GM19025 (cell line): Measurements from ENCODE around the gene SARDH.

Experiments
- ATAC-seq: cut with Tn5 transposase; IDR thresholded peaks from one replicate; pipeline ENCODE4 v1.9.1; 2021; ENCODE audit warnings: mild to moderate bottlenecking, low read depth, moderate library complexity; ENCODE audit not compliant: unreplicated experiment

The SARDH gene

DNA sequence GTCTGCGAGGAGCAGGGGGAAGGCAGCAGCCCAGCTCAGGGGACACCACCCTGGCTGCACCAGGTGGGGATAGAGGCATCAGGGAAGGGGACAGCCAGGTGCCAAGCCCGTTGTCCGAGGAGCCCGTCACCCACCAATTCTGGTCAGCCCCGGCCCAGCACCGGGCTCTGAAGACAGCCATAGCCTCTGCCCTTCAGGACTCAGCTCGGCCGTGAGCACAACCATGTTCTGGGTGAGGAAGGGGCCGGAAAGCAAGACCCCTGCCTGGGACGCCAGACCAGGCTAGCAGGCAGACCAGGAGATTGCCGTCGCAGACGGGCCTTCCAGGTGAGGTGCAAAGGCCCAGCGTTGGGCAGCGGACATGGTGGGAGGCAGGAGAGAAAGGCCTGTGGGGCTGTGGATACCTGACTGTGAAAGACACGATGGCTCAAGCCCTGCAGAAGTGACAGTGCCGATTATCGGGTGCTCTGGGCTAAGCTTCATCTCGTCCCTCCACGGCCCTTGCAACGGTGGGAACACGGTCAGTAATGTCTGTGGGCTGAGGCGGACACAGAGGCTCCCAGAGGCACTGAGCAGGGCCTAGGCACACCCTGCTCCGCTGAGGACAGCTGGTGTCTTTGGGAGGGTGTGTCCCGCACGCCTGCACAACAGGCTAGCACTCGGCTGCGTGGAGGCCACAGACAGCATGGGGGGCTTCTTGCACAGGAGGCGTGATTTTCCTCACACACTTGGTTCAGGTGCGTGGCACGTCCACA, 65.5 kb downstream of the SARDH start:
- ATAC-seq, result no peak

DNA sequence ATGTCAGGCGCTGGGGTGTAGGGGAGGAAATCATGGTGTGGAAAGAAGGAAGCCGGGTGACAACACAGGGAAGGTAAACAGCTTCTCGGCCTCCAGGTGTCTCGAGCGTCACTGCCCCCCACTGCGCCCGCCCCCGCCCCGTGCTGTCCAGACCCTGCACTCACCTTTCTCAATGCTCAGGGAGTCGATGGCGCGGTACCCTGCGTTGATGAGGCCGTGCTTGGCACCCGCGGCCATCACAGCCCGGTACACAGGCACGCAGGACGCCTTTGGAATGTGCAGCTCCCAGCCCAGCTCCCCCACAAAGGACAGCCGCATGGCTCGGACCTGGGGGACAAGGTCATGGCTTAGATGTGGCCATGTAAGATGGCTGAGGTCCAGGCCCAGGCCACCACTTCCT, 66.8 kb downstream of the SARDH start:
- ATAC-seq, result no peak

DNA sequence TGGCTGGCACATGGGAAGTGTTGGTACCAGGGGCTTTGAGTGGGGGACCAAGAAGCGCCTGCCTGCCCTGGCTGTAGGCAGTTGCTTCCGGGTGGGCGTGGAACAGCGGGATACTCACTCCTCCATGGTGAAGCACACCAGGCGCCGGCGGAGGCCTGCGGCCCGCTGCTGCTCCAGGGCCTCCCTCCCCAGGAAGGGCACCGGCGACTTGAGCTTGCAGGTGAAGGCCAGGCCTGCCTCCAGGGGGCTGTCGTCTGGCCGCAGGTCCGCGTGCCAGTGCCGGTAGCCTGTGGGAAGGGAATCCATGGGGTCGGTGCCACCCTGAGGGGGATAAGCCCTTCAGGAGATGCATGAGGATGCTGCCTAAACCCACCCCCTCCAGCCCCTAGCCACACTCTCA, 67.7 kb downstream of the SARDH start:
- no peak for ATAC-seq

DNA sequence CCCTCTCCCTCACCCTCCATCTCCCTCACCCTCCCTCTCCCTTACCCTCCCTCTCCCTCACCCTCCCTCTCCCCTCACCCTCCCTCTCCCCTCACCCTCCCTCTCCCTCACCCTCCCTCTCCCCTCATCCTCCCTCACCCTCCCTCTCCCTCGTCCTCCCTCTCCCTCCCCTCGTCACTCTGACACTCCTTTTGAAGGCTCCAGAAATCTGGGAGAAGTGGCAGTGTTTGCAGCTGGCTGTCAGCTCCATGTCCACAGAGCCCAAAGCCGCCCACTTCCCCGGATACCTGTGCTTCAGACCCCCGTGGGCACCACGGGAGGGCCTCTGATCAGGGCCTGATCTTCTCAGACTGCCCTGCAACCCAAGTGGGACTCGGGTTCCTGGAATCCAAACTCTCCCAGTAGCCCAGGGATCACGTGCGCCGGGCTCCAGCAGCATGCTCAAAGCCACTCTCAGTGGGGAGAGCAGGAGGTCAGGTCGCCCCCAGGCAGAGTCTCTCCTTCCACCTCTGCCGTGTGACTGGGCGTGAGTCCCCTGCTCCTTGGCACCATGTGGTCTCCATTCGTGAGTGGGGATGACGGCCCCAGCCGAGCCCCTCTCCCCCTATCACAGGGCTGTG, 68.9 kb downstream of the SARDH start:
- ATAC-seq, result no peak

DNA sequence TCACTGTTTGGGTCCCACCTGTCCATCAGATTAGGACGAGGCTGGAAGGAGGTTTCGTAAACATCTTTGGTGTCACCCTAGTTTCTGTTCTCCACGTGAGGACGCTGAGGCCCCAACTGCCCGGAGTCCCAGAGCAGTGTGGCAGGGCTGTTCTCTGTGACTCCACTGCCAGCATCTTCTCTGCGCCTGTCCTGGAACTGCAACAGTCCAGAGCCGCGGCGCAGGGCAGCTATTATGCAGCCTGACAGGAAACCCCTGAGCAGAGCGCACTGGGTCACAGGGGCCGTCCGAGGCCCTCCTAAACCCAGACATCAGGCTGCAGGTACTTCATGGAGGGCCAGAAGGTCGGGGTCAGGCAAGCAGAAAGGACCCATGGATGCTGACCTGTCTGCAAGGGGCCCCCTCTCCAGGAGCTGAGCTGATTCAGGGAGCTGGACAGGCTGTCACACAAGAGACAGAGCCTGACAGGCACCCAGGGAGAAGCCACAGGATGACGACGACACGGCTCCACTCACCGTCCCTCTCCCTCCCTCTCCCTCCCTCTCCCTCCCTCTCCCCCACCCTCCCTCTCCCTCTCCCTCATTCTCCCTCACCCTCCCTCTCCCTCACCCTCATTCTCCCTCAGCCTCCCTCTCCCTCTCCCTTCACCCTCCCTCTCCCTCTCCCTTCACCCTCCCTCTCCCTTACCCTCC, 70.2 kb downstream of the SARDH start:
- ATAC-seq, result no peak

DNA sequence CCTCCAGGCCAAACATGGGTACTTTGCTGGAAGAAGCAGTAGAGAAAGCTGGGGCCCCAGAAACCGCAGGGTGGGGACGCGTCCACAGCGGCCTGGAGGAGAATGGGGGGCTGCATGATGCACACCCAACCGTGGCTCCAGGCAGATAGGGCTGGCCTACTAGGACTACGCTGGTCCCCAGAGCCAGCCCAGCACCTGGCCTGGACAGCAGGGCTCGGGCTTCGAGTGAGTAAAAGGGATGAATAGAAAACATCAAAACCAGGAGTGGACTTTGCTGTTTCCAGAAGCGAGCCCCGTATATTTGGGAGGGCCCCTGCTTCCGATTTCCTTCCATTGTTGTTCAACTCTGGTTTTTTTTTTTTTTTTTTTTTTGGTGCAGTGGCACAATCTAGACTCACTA, 71.3 kb downstream of the SARDH start:
- ATAC-seq, result no peak

DNA sequence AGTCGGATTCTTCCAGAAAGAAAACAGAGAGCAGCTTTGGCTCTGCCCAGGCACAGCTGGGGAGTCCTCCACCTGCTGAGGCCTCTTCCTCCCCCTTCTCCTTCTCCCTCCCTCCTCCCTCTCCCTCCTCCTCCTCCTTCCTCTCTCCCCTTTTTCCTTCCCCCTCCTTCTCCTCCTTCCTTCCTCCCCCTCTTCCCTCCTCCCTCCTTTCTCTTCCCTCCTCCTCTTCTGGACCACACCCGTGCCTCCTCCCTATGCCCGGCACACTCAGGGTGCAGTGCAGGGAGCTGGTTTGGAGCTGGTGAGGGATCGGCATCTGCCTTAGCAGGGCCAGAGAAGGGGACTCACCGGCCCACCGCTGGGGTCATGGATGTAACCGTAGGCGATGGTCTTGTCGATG, 71.8 kb downstream of the SARDH start:
- ATAC-seq, result no peak

DNA sequence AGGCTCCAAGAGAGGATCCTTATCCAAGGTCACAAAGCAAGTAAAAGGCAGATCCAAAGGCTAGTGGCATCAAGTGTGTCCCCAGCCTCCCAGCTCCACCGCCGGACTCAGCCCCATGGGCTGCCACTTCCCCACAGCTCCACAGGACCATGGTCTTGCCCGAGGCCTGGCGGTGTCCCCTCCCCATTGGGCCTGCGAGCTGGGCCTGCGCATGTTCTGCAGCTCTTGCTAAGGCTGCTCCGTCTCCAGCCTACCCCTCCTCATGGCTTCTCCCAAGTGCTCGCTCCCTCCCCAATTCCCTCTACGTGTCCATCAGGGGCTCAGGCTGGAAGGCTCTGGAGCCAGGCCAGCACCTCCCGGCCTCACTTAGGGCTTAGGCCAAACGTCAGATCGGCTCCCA, 72.6 kb downstream of the SARDH start:
- no peak for ATAC-seq

DNA sequence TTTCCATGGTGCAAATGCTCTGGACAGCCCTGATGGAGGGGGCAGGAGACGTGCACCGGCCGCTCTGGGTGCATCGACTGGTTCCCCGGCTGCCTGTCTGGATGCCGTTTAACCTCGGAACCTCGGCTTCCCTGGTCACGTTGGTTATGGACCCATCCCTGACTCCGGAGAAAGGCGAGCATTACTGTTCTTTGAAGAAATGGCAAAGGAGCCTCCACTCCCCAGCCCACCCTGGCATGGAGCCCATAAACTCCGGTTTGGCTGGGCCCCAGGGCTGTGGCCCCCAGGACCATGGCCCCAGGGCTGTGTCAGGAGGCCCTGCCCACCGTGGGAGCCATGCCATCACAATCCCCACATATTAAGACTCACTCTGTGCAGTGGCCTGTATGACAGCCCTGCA, 73.1 kb downstream of the SARDH start:
- no peak for ATAC-seq

DNA sequence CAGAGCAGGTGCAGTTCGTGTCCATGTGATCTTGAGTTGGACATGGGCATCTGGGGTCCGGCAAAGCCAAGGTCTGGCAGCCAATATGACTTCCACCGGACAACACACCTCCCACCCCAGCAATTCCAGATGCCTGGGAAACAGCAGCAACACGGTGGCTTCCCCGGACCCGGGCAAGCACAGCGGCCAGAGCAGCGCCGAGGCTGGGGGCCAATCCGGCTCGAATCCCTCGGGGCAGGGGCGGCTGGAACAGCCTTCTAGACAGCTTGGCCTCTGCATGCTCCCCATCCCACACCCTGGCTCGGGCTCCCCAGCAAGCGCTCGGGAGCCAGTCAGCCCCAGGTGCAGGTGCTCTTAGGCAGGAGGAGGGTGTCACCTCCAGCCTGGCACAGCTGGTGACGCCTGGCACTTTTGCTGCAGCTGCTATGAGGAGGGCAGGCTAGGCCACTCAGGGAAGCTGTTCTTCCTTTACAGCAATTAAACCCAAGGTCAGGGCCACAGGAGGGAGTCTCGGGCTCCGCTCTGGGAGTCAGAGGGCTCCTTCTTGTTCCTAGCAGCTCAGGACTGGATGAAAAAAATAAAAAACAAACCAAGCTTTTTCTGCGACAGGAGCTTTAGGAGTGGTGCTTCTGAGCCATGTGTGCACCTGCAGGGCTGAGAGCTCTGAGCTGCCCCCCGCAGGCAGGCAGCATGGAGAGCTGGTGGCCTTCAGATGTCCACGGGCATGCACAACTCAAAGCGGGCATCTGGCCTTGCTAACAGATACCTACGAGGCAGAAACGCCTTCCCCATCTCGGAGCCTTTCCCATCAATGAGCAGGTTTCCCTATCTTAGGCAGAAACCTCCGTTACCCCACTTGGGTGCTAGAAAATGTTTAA, 73.7 kb downstream of the SARDH start:
- ATAC-seq, result no peak

DNA sequence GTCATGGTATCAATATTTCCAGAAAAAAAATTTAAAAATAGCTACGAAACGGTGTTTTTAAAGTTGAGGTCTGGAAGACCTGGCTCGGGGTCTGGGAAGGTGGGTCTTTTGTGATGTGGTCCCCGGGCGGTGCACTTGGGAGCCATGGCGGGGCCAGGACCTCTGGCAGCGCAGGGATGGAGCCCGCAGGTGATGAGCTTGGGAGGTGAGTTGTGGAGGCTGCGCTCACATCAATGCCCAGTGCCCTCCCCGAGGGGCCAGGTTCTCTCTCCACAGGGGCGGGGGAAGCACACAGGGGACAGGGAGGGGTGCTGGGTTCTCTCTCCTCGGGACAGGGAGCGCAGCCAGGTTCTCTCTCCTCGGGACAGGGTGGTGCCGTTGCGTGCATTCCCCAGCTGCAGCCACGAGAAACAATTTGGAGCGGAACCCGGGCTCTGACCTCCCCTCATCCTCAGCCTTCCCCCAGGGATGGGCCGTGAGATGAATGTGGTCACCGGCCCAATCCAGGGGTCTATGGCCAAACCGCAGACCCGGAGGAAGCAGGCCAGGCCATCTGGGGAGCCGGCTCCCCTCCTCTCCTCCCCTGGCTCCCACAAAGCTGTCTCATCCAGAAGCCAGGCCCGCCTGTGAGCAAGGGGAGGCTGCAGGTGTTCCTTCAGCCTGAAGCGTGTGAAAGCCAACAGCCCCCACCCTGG, 76.2 kb downstream of the SARDH start:
- no peak for ATAC-seq

DNA sequence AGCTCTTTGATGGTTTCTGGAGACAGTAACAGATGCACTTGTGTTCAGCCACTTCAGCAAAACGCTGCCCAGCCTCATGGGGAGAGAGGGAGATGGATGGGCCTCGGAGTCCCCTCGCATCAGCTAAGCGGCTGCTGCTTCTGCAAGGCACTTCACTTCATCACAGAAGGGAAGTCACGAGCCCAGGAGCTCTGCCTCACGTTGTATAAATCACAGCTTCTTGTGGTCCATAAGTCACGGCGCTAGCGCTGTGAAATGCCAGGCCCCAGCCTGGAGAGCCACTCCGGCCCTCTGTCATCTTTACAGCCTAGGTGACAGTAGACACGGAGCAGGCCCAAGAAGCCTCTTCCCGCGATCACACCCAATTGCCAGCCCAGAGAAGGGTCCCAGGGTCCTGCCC, 78.6 kb downstream of the SARDH start:
- no peak for ATAC-seq

DNA sequence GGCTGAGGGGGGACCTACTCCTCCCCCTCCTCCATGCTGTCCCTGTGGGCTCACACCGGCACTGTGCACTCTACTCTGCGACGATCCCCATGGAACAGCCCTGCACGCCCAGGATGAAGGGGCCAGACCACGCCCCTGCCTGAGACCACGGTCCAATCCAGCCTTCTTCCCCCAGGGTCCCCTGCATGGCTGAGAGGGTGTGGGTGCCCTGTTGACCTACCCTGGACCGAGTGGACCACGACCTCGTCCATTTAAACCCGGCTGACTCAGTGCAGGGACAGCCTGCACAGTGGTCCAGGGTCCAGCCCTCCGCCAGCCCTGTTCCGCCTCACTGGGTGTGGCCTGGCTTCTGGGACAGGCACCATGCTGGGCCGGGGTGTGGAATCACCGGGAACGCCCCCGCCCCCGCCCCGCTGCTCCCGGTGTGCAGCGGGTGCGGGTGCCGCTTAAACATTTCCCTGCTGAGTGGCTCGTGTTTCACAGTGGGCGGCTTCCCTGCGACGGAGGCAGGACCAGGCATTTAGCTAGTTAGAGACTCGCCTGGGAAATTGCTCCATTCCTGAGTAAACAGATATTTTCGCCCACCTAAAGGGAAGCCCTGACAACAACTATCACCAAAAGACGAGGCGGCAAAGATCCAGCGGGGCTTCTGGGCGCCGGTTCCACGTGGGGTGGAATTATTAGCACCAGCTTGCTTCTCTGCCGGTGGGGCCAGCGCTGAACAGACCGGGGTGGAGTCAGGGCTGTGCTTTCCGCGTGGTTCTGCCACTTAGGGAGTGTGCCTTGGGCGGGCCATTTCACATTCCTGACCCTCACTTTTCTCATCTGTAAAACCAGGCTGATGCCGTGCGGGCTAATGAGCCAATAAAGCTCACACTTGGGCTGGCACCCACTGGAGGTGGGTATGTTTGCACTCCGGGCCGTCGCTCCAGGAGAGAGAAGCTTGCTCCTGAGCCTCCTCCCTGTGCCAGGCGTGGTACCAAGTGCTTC, 79.4 kb downstream of the SARDH start:
- ATAC-seq, result no peak

DNA sequence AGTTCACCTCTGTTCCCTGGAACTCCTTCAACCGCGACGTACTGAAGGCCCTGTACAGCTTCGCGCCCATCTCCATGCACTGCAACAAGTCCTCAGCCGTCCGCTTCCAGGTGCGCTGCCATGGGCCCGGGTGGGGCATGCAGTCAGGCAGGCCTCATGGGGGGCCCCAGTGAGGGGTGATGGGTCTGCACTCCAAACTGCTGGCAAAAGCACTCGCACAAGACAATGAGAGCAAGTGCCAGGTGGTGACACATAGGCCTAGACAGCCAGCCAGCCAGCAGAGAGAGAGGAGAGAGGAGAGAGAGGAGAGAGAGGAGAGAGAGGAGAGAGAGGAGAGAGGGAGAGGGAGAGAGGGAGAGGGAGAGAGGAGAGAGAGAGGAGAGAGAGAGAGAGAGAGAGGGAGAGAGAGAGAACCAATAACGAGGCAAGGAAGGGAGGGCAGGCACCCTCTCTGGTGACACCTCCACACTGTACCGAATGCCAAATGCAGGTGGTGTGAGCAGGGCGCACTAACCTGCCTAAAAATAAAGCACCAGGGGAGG, 81.0 kb downstream of the SARDH start:
- ATAC-seq, result no peak

DNA sequence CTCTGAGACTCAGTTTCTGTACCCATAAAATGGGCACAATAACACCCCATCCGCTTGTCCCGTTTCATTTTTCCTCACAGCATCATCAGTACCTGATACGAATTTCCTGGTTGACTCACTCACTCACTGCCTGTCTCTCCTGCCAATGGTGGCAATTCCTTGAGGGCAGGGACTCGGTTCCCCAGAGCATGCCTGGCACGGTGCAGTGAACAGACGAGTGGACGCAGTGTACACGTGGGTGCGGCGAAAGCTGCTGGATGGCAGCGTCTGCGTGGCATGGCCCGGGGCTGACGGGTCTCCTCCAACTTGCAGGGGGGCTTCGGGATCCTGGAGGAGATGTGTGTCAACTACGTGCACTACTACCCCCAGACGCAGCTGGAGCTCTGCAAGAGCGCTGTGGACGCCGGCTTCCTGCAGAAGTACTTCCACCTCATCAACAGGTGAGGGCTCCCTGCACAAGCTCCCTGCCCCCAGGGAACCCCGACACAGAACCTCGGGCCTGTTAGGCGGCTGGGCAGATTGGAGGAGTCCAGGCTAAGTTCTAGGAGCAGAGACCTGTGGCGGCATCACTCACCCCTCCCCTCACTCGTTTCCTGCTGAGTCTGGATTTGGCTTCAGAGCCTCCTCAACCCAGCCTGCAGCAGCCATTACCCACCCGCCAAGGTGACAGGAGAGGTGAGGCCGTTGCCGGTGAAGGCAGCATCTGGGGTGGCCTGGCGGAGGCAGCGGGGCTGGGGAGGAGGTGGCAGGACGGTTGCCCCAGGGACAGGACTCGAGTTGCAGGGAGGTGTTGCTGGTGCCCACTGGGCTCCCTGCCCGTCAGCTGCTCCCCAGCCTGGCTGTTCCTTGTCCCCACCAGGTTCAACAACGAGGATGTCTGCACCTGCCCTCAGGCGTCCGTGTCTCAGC, 81.7 kb downstream of the SARDH start:
- ATAC-seq, result no peak

DNA sequence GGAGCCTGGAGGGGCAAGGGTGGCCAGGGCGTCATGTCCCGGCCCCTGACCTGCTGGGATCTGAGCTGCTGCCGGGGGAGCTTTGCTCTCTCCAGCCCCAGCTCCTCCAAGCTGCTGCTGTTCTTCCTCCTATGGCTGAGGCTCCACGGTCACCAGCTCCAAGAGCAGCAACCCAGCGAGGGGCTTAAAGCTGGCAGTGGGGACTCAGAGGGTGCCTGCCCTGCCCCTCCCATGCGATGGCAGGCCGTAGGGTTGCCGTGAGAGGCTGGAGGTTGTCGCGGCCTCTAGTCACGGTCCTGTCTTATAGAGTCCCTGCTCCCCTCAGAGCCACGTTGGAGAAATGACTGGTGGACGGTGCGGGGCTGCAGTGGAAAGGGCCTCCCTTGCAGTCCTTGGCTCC, 82.5 kb downstream of the SARDH start:
- no peak for ATAC-seq

DNA sequence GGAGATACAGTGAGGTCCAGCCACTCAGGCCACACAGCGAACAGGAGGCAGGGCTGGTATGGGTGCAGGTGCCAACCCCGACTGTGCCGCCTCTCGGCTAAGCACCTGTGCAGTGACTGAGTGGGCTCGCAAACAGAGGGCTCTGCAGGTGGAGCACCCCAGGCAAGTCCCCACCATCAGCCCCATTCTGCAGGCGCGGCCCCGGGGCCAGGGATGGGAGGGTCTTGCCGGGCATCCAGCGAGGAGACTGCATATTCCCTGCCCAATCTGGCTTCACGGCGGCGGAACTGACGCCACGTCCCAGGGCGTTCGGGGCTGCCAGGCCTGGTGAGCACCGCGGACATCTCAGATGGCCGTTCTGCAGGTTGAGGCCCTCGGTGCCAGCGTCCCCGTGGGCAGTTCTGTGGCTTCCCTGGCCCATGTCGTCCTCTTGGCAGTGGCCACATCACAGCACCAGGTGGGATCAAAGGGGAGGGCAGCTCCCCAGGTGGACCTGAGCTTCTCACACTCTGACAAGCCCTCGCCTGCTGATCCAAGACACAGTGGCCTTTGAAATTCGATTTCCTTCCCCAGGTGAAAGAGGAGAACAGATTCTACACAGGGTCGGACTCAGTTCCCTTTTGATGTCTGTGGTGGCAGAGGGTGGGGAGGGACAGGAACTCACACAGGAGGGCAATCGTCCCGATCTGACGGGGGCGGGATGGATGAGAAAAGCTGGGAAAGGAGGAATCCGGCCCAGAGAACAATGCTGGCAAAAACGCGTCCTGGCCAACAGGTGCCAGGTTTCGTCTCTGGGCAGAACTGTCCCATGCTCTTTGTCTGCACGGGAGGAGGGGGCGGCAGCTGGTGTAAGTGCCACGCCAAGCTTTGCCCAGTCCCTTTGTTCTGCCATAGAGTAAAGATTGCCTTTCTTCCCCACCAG, 83.2 kb downstream of the SARDH start:
- no peak for ATAC-seq
